Fibroblast of pulmonary artery (primary cell): ENCODE data around the gene PEX11G.
"Not testable (repeated sequence)": the region's sequence is repeated elsewhere in the genome, so short reads cannot be mapped to it uniquely, and the experiment has no call there.

Experiments
- DNase-seq: peaks from one replicate; pipeline ENCODE4 v3.0.0-alpha.2; 2010; ENCODE audit warnings: low read depth
- H3K4me3 ChIP-seq: replicated peaks from 2 replicates; pipeline ENCODE4 v1.5.1; 2011; ENCODE audit warnings: low read depth, mild to moderate bottlenecking, control low read depth, low read length, moderate library complexity
- CTCF ChIP-seq: IDR thresholded peaks from 2 replicates; pipeline ENCODE4 v1.5.1; 2011; ENCODE audit warnings: mild to moderate bottlenecking, control low read depth, low read length, inconsistent platforms; ENCODE audit errors: missing control alignments

The PEX11G gene

GRCh38 chr19:7441468-7442146 is 47.2 kb downstream of the PEX11G start:
- no peak for DNase-seq
- H3K4me3 ChIP-seq: no peak overlapping the region
- no peak for TF ChIP-seq CTCF

- H3K4me3 ChIP-seq: no peak overlapping the region
- no peak for DNase-seq
- no peak for TF ChIP-seq CTCF
Measured at GRCh38 chr19:7440188-7440975, 48.5 kb downstream of the PEX11G start.

- TF ChIP-seq CTCF: no peak
- no peak for DNase-seq
Measured at GRCh38 chr19:7435586-7435985, 53.2 kb downstream of the PEX11G start.

GRCh38 chr19:7434391-7434790 is 54.4 kb downstream of the PEX11G start:
- TF ChIP-seq CTCF: no peak
- no peak for DNase-seq
- H3K4me3 ChIP-seq: no peak overlapping the region

More at GRCh38 chr19:7435586-7435985, 53.2 kb downstream of the PEX11G start:
- no peak overlapping the region for H3K4me3 ChIP-seq

GRCh38 chr19:7433456-7433855 is 55.4 kb downstream of the PEX11G start:
- H3K4me3 ChIP-seq, DNase-seq: not testable (repeated sequence)

GRCh38 chr19:7429638-7430282 is 59.1 kb downstream of the PEX11G start:
- DNase-seq: no peak
- no peak overlapping the region for H3K4me3 ChIP-seq
- no peak for TF ChIP-seq CTCF

- no peak for TF ChIP-seq CTCF
- H3K4me3 ChIP-seq: no peak overlapping the region
- no peak for DNase-seq
Measured at GRCh38 chr19:7428651-7429113, 60.2 kb downstream of the PEX11G start.
